Fibroblast of mammary gland (primary cell): ENCODE data around the gene C1orf232.

Experiments
- DNase-seq: peaks from one replicate; pipeline ENCODE4 v3.0.0-alpha.2; 2010; ENCODE audit warnings: low read depth
- H3K4me3 ChIP-seq: 2 replicates; pipeline ENCODE4 v1.5.1; 2011; ENCODE audit warnings: low read depth, mild to moderate bottlenecking, low read length, moderate library complexity; ENCODE audit not compliant: control insufficient read depth
- TF ChIP-seq, protein P1 (sequence below): conservative IDR thresholded peaks from 2 replicates; pipeline ENCODE4 v1.5.1; 2011; ENCODE audit warnings: low read depth, low read length, inconsistent platforms; ENCODE audit not compliant: control insufficient read depth, insufficient read depth

Gene C1orf232

GRCh38 chr1:26124418-26125331 is 44.1 kb downstream of the C1orf232 start:
- DNase-seq, result no peak
- H3K4me3 ChIP-seq, result no peak overlapping the region
- TF ChIP-seq, protein P1, sequence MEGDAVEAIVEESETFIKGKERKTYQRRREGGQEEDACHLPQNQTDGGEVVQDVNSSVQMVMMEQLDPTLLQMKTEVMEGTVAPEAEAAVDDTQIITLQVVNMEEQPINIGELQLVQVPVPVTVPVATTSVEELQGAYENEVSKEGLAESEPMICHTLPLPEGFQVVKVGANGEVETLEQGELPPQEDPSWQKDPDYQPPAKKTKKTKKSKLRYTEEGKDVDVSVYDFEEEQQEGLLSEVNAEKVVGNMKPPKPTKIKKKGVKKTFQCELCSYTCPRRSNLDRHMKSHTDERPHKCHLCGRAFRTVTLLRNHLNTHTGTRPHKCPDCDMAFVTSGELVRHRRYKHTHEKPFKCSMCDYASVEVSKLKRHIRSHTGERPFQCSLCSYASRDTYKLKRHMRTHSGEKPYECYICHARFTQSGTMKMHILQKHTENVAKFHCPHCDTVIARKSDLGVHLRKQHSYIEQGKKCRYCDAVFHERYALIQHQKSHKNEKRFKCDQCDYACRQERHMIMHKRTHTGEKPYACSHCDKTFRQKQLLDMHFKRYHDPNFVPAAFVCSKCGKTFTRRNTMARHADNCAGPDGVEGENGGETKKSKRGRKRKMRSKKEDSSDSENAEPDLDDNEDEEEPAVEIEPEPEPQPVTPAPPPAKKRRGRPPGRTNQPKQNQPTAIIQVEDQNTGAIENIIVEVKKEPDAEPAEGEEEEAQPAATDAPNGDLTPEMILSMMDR, result no peak

DNA sequence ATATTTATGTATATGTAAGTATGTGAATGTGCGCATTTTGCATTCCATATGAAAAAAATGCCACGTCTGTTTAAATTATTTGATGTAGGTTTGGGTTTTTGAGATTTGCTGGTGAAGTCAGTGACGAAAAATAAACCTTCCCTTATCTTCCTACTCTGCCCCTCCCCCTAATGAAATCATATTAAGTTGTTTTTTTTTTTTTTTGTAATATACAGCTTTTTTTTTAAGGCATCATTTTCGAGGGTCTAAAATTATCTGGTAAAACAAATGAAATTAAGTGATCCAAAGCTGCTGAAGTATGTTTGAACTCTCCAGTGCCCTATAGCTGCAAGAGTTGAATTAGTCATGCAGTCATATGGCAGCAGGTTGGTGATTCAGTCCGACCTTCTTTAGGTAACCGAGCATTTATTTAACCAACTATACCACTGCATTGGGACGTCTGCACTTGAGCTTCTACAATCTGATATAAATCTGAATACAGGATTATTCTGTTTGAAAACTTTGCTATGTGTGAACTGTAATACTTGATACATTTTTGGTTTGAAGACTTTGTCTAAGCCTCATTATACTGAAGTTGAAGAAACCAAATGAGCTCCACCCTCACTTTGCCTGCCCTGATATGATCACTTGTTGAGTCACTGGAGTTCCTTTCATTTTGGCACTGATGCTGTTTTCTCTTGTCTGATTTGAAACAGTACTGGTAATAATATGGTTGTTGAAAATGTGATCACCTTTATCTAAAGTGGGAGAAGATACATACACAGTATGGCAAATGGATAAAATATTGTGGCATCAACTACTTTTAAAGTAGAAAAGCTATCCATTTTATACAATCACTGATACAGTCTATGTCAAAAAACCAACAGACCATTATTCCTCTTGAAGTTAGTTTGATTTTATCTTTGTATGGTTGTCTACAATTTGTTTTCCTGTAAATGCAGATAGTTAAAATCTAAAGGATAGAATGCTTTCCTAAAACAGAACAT is 45.5 kb downstream of the C1orf232 start:
- peak; percentile 77 for DNase-seq
- H3K4me3 ChIP-seq, result no peak overlapping the region
- TF ChIP-seq, protein P1, result no peak

DNA sequence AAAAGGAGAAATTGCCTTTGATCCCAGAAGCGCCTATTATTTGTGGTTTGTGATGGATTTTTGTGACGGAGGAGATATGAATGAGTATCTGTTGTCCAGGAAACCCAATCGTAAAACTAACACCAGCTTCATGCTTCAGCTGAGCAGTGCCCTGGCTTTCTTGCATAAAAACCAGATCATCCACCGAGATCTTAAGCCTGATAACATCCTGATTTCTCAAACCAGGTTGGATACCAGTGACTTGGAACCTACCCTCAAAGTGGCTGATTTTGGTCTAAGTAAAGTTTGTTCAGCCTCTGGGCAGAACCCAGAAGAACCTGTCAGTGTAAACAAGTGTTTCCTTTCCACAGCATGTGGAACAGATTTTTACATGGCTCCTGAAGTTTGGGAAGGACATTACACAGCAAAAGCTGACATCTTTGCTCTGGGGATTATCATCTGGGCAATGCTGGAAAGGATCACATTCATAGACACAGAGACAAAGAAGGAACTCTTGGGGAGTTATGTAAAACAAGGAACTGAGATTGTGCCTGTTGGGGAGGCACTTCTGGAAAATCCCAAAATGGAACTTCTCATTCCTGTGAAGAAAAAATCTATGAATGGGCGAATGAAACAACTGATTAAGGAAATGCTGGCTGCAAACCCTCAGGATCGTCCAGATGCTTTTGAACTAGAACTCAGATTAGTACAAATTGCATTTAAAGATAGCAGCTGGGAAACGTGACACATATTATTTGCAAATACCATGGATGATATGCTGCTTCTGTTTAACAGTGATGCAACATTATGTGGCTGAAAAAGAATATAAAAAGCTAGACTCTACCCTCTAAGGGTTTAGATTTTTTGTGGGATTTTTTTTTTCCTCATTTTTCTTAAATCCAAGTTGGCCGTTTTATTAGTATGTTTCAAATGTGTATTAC is 46.6 kb downstream of the C1orf232 start:
- H3K4me3 ChIP-seq, result no peak overlapping the region
- no peak for DNase-seq
- TF ChIP-seq, protein P1, result no peak

DNA sequence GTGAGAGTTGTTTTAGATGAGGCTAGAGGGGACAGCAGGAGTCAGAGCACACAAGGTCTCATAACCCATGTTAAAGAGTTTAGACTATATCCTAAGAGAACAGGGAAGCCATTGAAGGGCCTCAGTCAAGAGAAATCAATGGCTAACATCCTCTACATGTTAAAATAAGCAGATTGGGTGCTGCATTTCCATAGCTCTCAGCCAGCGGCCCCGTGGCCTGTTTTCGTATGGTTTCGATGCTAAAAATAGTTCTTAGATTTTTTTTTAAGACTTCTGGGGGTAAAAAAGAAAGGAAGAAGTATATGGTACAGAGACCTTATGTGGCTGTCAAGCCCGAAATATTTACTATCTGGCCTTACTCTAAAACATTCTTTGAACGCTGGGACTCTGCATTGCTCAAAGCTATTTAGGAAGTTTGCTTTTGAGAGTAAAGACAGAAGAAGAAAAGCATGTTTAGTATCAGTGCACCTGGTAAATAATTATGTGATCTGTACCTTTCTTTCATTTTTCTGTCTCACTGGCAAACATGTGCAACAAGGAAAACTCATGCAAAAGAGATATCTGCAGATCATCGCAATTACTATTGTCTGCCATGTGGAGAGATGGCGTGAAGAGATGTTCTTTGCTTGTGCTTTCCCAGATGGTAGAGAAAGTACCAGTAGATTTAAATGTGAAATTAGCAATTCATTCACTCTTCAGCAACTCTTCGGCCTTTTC is 48.7 kb downstream of the C1orf232 start:
- TF ChIP-seq, protein P1, result no peak
- no peak for DNase-seq
- no peak overlapping the region for H3K4me3 ChIP-seq

GRCh38 chr1:26114165-26114927 is 54.4 kb downstream of the C1orf232 start:
- H3K4me3 ChIP-seq, result no peak overlapping the region
- DNase-seq, result no peak
- TF ChIP-seq, protein P1, result no peak
